Neural cell (in vitro differentiated cells): ENCODE measurements around the gene ZG16B.

Experiments
- EZH2 ChIP-seq: fragments of 200-600, 300-800 bp; shearing (Covaris generic), sonication (generic); IDR thresholded peaks from 2 replicates; pipeline ENCODE4 v1.6.1; 2014; ENCODE audit warnings: antibody characterized with exemption, low read length, borderline replicate concordance, mild to moderate bottlenecking; ENCODE audit not compliant: insufficient read depth, poor library complexity, severe bottlenecking
- MXI1 ChIP-seq: fragments of 450-650 bp; conservative IDR thresholded peaks from 2 replicates; pipeline ENCODE4 v1.6.1; 2014; ENCODE audit warnings: antibody characterized with exemption, mild to moderate bottlenecking; ENCODE audit not compliant: poor library complexity, severe bottlenecking
- TF ChIP-seq, protein P1 (sequence below): IDR thresholded peaks from 2 replicates; pipeline ENCODE4 v1.6.1; 2012; ENCODE audit warnings: borderline replicate concordance

DNA sequence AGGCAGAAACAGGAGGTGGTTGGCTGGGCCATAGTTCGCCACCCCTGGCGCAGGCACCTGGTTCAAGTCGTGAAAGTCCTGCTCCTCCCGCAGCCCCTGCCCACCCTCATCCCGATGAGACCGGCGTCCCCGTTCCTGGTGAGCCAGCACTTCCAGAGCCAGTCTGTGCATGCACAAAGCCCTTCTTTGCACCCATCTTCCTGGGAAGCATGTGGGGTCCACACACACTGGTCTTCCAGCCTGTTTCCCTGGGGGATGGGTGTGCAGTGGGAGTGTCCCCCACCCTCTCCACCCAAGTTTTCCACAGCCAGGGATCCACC, 1.6 kb upstream of the ZG16B start:
- TF ChIP-seq MXI1 (no peak), EZH2 (no peak)
- TF ChIP-seq, protein P1, sequence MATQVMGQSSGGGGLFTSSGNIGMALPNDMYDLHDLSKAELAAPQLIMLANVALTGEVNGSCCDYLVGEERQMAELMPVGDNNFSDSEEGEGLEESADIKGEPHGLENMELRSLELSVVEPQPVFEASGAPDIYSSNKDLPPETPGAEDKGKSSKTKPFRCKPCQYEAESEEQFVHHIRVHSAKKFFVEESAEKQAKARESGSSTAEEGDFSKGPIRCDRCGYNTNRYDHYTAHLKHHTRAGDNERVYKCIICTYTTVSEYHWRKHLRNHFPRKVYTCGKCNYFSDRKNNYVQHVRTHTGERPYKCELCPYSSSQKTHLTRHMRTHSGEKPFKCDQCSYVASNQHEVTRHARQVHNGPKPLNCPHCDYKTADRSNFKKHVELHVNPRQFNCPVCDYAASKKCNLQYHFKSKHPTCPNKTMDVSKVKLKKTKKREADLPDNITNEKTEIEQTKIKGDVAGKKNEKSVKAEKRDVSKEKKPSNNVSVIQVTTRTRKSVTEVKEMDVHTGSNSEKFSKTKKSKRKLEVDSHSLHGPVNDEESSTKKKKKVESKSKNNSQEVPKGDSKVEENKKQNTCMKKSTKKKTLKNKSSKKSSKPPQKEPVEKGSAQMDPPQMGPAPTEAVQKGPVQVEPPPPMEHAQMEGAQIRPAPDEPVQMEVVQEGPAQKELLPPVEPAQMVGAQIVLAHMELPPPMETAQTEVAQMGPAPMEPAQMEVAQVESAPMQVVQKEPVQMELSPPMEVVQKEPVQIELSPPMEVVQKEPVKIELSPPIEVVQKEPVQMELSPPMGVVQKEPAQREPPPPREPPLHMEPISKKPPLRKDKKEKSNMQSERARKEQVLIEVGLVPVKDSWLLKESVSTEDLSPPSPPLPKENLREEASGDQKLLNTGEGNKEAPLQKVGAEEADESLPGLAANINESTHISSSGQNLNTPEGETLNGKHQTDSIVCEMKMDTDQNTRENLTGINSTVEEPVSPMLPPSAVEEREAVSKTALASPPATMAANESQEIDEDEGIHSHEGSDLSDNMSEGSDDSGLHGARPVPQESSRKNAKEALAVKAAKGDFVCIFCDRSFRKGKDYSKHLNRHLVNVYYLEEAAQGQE = no peak
